LNCaP clone FGC (cell line): ENCODE data around the gene AHNAK2.

ENCODE experiments used
- DNase-seq: peaks from one replicate; pipeline ENCODE4 v3.0.0-alpha.2; 2011; ENCODE audit warnings: low read depth
- H3K4me3 ChIP-seq: 2 replicates; pipeline ENCODE4 v1.5.1; 2011; ENCODE audit warnings: mild to moderate bottlenecking, low read depth, low read length, control low read depth
- TF ChIP-seq, protein P1 (sequence below): IDR thresholded peaks from 2 replicates; pipeline ENCODE4 v1.5.1; 2012; ENCODE audit warnings: mild to moderate bottlenecking; ENCODE audit not compliant: control insufficient read depth, insufficient read depth; ENCODE audit errors: extremely low read depth

Gene AHNAK2

DNA sequence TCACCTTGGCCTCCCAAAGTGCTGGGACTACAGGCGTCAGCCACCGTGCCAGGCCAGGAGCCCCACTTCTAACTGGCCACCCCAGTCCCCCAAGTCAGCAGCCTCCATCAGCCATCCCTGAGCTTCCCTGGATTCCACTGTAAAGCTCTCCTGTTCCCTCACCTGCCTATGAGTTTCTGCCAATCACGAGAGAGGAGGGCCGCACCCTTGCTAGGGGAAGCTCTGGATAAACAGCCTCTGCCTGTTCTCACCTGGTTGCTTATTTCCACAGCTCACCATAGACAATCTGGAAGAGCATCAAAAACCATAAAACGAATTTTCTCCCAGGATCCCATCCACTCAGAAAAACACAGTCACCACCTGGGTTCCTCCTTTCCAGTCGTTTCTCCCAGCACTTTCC, 37.7 kb upstream of the AHNAK2 start:
- no peak overlapping the region for H3K4me3 ChIP-seq
- no peak for DNase-seq
- TF ChIP-seq, protein P1, sequence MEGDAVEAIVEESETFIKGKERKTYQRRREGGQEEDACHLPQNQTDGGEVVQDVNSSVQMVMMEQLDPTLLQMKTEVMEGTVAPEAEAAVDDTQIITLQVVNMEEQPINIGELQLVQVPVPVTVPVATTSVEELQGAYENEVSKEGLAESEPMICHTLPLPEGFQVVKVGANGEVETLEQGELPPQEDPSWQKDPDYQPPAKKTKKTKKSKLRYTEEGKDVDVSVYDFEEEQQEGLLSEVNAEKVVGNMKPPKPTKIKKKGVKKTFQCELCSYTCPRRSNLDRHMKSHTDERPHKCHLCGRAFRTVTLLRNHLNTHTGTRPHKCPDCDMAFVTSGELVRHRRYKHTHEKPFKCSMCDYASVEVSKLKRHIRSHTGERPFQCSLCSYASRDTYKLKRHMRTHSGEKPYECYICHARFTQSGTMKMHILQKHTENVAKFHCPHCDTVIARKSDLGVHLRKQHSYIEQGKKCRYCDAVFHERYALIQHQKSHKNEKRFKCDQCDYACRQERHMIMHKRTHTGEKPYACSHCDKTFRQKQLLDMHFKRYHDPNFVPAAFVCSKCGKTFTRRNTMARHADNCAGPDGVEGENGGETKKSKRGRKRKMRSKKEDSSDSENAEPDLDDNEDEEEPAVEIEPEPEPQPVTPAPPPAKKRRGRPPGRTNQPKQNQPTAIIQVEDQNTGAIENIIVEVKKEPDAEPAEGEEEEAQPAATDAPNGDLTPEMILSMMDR: no peak

DNA sequence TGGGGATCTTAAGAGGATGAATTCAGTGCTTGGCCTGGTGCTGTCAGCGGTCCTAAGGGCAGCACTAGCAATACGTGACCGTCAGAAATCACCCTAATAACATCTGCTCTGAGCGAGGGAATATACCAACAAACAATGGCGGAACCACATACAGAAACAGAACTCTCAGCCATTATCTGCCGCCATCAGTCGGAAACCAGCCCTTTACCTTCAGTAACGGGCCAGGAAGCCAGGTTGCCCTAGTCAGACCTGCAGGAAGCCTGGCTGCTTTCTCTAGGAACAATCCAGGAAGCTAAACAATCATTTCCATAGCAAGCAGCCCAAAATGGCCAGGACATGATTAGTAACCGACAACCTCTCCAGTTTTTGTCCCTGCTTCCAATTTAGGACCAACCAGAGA, 37.1 kb upstream of the AHNAK2 start:
- TF ChIP-seq, protein P1: no peak
- no peak overlapping the region for H3K4me3 ChIP-seq
- no peak for DNase-seq

DNA sequence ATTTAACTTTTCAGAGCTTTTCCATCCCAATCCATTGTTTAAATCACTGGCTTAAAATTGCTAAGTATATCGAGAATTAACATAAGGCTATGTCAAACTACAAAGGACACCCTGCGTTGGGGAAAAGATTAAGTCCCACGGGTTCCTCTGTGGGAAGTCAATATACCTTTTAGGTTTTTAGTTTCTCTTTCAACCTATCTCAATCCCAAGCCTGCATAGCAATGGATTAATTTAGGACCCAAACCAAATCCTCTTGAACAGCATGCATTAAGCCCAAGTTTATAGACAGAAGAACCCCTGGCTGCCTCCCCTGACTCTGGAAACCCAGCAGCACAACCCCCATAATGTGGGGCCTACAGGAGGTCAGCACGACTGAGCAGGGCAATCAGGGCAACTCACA, 36.5 kb upstream of the AHNAK2 start:
- no peak overlapping the region for H3K4me3 ChIP-seq

DNA sequence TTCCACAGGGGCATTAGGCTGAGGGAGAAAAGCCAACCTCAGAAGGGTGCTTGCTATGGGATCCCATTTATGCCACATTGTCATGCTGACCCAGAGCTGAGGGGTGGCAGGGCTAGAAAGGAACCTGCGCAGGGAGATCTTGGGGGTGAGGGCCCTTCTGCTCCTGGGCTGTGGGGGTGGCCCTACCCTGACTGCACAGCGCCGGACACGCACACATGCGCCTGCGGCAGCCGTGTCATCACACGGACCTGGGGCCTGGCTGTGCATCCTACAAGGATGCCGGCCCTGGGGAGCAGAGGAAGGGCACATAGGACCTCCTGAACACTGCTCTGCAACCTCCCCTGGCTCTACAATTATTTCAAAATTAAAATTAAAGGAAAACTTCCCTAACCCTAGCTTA, 35.9 kb upstream of the AHNAK2 start:
- H3K4me3 ChIP-seq: no peak overlapping the region
- no peak for DNase-seq
- TF ChIP-seq, protein P1: no peak

More for the DNA sequence above, 36.5 kb upstream of the AHNAK2 start:
- no peak for DNase-seq
- TF ChIP-seq, protein P1: no peak

DNA sequence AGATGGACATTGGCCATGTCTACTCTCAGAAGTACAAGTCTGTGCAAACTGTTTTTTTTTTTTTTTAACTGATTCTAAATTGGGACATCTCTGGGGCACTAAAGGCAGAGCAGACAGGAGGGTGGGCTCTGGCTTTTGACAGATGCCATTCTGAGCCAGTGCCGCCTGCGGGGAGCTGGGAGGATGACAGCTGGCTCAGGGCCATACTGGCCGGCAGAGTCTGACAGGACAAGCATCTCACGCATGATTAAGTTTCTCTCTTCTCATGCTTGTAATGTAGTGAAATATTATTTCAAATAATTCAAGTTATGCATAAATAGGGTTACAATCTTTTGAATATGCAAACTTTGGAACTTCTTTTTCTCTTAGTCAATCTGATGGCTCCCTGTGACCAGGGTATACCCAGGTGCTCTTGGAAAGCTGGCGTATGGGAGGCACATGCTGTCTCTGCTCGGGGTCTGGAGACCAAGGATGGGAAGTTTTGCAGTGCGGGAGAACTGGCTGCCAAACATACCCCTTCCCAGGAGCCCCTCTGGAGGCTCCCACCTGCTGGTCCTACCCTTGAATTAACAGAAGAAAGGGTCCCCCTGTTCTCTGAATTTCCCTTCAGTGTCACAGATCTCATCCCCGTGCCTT, 35.1 kb upstream of the AHNAK2 start:
- DNase-seq: no peak
- no peak overlapping the region for H3K4me3 ChIP-seq

DNA sequence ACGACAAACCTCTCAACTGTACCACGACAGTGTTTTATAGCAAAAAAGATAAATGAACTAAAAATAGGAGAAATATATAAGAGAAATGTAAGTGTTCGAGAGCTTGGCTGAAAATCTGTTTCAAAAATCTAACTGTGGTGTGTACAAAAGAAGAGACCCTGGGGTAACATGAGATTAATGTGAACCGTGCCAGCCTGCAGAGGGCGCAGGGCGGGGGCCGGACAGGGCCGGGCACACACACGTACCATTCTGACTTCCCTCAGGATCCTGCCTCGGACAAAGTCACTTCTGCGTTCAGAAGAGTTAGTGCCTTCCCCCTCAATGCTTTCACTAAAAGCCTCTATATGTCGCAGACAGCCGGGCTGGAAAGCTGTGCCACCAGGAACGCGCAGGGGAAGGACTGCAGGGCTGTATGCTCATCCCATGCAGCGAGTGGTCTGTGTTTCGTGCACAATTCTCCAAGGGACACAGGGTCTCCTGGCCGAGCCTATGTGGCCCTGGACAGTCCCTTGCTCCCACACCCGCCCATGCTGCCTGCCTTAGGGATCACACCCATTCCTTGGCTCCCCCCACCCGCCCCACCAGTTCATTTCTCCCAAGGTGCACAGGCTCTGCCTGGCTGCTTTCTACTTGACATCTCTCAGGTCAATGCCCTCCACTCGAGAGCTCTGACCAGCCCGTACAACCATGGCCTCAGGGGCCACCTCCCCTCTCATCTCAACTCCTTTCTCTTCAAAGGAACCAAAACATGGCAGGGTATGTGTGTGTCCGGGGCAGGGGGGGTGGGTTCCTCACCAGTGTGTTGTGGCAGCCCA, 34.2 kb upstream of the AHNAK2 start:
- no peak for DNase-seq

More for the DNA sequence above, 35.1 kb upstream of the AHNAK2 start:
- TF ChIP-seq, protein P1: 0 out of 2 replicates have a peak, but pooled peaks have one; percentile 16

More for the DNA sequence above, 34.2 kb upstream of the AHNAK2 start:
- H3K4me3 ChIP-seq: no peak overlapping the region
- TF ChIP-seq, protein P1: 0 out of 2 replicates have a peak, but pooled peaks have one; percentile 7
